NCI-H1436 (cell line): ENCODE results near the gene ZNF560.
"Not testable (repeated sequence)": the region's sequence is repeated elsewhere in the genome, so short reads cannot be mapped to it uniquely, and the experiment has no call there.

Experiments
- DNase-seq: peaks from one replicate; lab custom pipeline; 2025; lab: John Stamatoyannopoulos, UW

The ZNF560 gene

GRCh38 chr19:9498183-9498902 is at the start of gene ZNF560:
ZNF560 (minus strand) TSS chr19:9498616; CDS start chr19:9475313, 23,303 bp downstream.
- no peak for DNase-seq

GRCh38 chr19:9547870-9548269 is 49.5 kb upstream of the ZNF560 start:
- DNase-seq: no peak

- not testable (repeated sequence) for DNase-seq
These were observed 42.9 kb upstream of the ZNF560 start for GRCh38 chr19:9541281-9541680.

- DNase-seq: not testable (repeated sequence)
These were observed 41.5 kb upstream of the ZNF560 start for GRCh38 chr19:9539921-9540320.

GRCh38 chr19:9539201-9539600 is 40.8 kb upstream of the ZNF560 start:
- DNase-seq: not testable (repeated sequence)

- peak; percentile 47 for DNase-seq
These were observed 40.0 kb upstream of the ZNF560 start, which contains the start of gene ZNF426 for GRCh38 chr19:9538183-9539058. ZNF426 (minus strand) TSS chr19:9538645; CDS start chr19:9536232, 2,413 bp downstream.

GRCh38 chr19:9535934-9536333 is 37.5 kb upstream of the ZNF560 start:
- no peak for DNase-seq

GRCh38 chr19:9531933-9532332 is 33.5 kb upstream of the ZNF560 start:
- DNase-seq: no peak

GRCh38 chr19:9528757-9529336 is 30.4 kb upstream of the ZNF560 start:
- DNase-seq: no peak

- DNase-seq: no peak
These were observed 25.6 kb upstream of the ZNF560 start for GRCh38 chr19:9523885-9524474.

- no peak for DNase-seq
These were observed 8.9 kb upstream of the ZNF560 start for GRCh38 chr19:9507285-9507684.

GRCh38 chr19:9500796-9501195 is 2.4 kb upstream of the ZNF560 start:
- DNase-seq: no peak

- no peak for DNase-seq
These were observed 4.3 kb downstream of the ZNF560 start for GRCh38 chr19:9494096-9494495.

- no peak for DNase-seq
These were observed 11.4 kb downstream of the ZNF560 start for GRCh38 chr19:9487016-9487415.

- DNase-seq: no peak
These were observed 13.3 kb downstream of the ZNF560 start for GRCh38 chr19:9485140-9485539.

GRCh38 chr19:9474975-9475374 is 23.4 kb downstream of the ZNF560 start:
- DNase-seq: no peak

GRCh38 chr19:9467161-9467560 is 31.3 kb downstream of the ZNF560 start:
- no peak for DNase-seq

GRCh38 chr19:9461938-9462337 is 36.5 kb downstream of the ZNF560 start:
- no peak for DNase-seq

GRCh38 chr19:9456018-9456689 is 42.3 kb downstream of the ZNF560 start:
- no peak for DNase-seq

GRCh38 chr19:9453953-9454352 is 44.5 kb downstream of the ZNF560 start:
- no peak for DNase-seq

GRCh38 chr19:9445037-9445436 is 53.4 kb downstream of the ZNF560 start:
- DNase-seq: no peak

- DNase-seq: no peak
These were observed 62.1 kb downstream of the ZNF560 start for GRCh38 chr19:9436358-9436757.
